Measurements from ENCODE around the gene LENG8. TPM values are rescaled to one million over a fixed set of nuclear protein-coding genes. Genes with fewer than 3 reads are reported as not detected.

The LENG8 gene
- total and polyA plus RNA-seq, 2 of the 8 experiments (the other 6 are each of a cell fraction or from before 2014, with no cell fraction given) = 62.2 to 108 TPM

DNA sequence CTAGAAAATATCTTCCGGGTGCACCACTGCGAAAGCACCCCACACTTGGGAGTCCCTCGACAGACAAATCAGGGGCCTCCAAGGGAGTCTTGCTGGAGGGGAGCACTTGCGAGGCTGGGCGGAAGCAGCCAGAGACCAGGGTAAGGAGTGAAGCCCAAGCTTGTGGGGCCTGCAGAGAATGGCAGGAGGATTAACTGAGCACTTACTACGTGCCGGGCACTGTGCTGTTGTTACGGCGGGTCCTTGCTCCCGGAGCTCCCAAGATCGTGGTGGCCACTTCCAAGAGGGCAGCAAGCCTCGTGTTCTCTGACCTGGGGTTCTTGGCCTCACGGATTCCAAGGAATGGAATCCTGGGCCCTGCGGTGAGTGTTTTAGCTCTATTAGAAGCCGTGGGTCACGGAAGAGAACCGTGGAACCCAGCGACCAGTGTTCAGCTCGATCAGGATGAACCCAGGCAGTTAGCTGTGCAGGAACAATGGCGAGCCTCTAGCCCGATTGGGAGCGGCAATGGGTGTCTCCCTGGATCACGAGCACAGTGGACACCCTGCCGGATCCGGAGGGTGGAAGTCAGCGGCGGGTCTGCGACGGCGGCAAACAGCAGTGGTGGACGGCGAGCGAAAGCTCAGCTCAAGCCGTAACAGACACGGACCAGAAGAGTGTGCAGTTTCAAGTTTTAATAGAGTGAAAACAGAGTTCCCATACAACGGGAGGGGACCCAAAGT lies 24.2 kb upstream of the LENG8 start (continued):
- no peak for TF ChIP-seq FOSL1 (IDR thresholded peaks at IDR 0.05; ENCODE audit: insufficient read depth, low read depth, low read length)
- no peak for TF ChIP-seq USF2 (IDR thresholded peaks at IDR 0.05; ENCODE audit: low read length)
- no peak for TF ChIP-seq SIX5 (IDR thresholded peaks at IDR 0.05; ENCODE audit: low read depth, low read length)
- TF ChIP-seq POLR2A (IDR thresholded peaks at IDR 0.05; ENCODE audit: control extremely low read depth in 1 of 2, low read depth in 2 of 2, low read length in 2 of 2) = no peak
- TF ChIP-seq SIN3A (conservative IDR thresholded peaks at IDR 0.05 in 1 of 2, IDR thresholded peaks at IDR 0.05 in 1 of 2; ENCODE audit: low read depth in 1 of 2, low read length in 2 of 2) = no peak
- TF ChIP-seq TAF7 (optimal IDR thresholded peaks at IDR 0.05; ENCODE audit: borderline replicate concordance, low read depth, low read length) = no peak
- TF ChIP-seq BACH1 (IDR thresholded peaks at IDR 0.05; ENCODE audit: low read length) = no peak

All from H1 (cell line).